DMS 273 treated with DMSO at 0.1 percent for 48 hours (cell line): ENCODE results near the gene PRELID3B.

Experiments used
- DNase-seq: peaks from one replicate; lab custom pipeline; 2025; lab: John Stamatoyannopoulos, UW

The PRELID3B gene

GRCh38 chr20:59010321-59010994 lies 32.1 kb downstream of the PRELID3B start:
- no peak for DNase-seq

- no peak for DNase-seq
These were observed 33.8 kb downstream of the PRELID3B start for GRCh38 chr20:59008715-59009336.

GRCh38 chr20:59007665-59008511 lies 34.7 kb downstream of the PRELID3B start:
- no peak for DNase-seq

GRCh38 chr20:59006864-59007664 lies 35.5 kb downstream of the PRELID3B start, which contains the start of gene CTSZ:
TSS of gene CTSZ (minus strand) at chr20:59007254. CDS start at chr20:59007128, 126 bp downstream.
- DNase-seq: no peak

- no peak for DNase-seq
These were observed 36.3 kb downstream of the PRELID3B start for GRCh38 chr20:59006167-59006863.

- DNase-seq: no peak
These were observed 36.9 kb downstream of the PRELID3B start for GRCh38 chr20:59005523-59006166.

GRCh38 chr20:59004763-59005522 lies 37.6 kb downstream of the PRELID3B start:
- DNase-seq: no peak

GRCh38 chr20:59004493-59004762 lies 38.2 kb downstream of the PRELID3B start:
- DNase-seq: no peak

GRCh38 chr20:59003836-59004492 lies 38.6 kb downstream of the PRELID3B start:
- no peak for DNase-seq

- DNase-seq: no peak
These were observed 39.6 kb downstream of the PRELID3B start for GRCh38 chr20:59002874-59003399.

GRCh38 chr20:59002388-59002787 lies 40.2 kb downstream of the PRELID3B start:
- no peak for DNase-seq

- no peak for DNase-seq
These were observed 41.0 kb downstream of the PRELID3B start for GRCh38 chr20:59001449-59002171.

GRCh38 chr20:59001068-59001448 lies 41.5 kb downstream of the PRELID3B start:
- DNase-seq: no peak

- DNase-seq: no peak
These were observed 42.3 kb downstream of the PRELID3B start for GRCh38 chr20:59000326-59000725.

GRCh38 chr20:58998656-58999055 lies 43.9 kb downstream of the PRELID3B start:
- DNase-seq: no peak

- DNase-seq: no peak
These were observed 45.3 kb downstream of the PRELID3B start for GRCh38 chr20:58997141-58997770.

GRCh38 chr20:58996226-58996611 lies 46.4 kb downstream of the PRELID3B start:
- no peak for DNase-seq

GRCh38 chr20:58995461-58996225 lies 46.9 kb downstream of the PRELID3B start:
- DNase-seq: no peak
